ENCODE data around the gene ATP6V0D1.

Gene ATP6V0D1

DNA sequence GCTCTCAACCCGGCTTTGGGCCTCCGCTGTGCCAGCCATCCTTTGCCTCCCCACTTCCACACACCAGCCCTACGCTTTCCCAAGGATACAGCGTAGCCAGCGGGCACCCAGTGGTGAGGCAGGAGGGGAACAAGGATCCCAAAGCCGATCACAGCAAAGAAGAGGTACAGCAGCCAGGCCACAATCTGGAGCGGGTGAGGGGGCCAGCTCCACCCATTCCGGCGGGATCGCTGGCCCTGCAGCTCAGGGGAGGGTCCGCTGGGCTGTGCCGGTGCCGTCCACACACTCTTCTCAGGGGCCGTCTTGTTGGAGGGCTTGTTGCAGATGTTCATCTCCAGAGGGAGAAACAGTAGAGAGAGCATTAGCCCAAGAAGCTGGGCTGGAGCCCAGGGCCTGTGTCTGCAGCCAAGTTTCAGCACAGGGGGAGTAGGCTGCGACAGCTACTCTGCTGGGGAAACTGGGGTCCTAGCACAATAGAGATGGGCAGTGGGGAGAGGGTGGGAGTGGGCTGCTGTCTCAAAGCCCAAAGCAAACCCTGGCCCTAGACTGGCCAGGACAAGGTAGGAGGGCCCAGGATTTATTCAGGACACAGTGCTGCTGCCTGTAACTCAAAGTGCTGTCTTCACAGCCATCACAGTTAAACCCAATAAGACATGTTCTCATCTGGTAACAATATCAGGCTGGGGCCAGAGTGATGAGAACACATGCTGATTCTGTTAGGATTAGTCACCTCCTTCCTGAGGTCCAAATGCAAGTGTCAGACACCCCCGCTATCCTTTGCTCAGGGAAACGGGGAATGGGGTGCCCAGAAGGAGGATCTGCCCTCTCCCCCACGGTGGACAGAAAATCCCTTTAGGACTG is 74.6 kb downstream of the ATP6V0D1 start:
- DNase-seq (ENCODE audit: low spot score), result no peak

- DNase-seq (ENCODE audit: low spot score), result no peak
Observed at GRCh38 chr16:67405336-67405735, 75.6 kb downstream of the ATP6V0D1 start.

DNA sequence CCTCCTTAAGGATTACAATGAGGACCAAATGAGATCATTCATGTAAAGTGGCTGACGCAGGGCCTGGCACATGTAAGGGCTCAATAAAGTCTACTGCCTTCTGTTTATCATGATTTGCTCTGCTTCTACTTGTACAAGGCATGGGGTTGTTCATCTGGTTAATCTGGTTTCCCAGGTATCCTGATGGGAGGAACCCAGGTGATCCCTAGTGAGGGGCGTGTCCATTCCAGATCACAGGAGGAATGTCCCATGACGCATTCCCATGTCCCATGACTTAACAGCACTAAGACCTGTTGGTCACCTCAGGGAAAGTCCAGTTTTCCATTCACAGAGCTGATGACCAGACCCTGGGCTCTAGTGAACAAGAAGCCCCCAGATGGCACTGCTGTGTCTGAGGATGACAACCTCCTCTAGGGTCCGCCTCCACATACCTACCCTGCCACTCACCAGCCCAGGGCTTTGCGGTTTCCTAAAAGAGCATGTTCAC is 76.2 kb downstream of the ATP6V0D1 start:
- peak; percentile 47 for DNase-seq (ENCODE audit: low spot score)

DNA sequence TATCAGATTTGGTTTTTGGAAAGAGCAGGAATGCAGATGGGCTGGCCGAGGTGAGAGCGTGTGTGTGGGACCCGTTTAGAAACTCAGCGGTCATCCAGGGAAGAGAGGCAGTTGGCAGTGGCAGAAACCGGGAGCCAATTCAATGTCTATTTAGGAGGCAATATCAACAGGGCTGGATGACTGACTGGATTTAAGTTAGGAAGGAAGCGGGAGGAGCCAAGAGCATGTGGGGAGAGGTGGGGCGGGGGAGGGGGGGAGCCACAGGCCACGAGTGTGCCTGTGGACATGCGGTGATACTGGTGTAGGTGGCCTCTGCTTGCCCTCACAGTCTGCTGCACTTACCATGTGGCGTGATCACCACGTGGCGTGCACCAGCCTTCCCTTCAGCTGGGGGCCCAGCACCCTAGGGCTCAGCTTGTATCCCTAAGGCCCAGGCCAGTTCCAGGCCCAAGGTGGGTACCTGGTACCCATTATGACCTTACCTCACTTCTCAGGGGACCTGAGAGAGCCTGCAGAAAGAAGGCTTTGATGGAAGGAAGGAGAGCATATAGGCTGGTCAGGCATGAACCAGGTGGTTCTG is 76.9 kb downstream of the ATP6V0D1 start:
- DNase-seq (ENCODE audit: low spot score), result no peak

DNA sequence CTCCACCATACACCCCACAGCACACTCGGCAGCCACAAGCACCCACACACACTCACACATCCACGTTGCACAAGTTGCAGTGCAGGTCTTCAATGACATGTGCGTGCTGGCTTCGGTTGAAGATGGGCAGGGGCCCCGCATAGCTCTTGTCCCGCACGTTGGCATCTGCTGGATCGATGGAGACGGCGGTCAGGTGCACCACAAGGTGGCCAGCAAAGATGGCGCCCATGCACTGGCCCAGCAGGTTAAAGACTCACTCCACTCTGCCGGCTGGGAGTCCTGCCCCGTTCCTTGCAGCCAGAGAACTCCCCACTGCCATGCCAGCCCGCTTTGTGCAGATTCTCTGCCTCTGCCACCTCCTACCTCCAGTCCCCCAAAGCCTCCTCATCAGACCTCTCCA is 80.1 kb downstream of the ATP6V0D1 start:
- no peak for DNase-seq (ENCODE audit: low spot score)

DNA sequence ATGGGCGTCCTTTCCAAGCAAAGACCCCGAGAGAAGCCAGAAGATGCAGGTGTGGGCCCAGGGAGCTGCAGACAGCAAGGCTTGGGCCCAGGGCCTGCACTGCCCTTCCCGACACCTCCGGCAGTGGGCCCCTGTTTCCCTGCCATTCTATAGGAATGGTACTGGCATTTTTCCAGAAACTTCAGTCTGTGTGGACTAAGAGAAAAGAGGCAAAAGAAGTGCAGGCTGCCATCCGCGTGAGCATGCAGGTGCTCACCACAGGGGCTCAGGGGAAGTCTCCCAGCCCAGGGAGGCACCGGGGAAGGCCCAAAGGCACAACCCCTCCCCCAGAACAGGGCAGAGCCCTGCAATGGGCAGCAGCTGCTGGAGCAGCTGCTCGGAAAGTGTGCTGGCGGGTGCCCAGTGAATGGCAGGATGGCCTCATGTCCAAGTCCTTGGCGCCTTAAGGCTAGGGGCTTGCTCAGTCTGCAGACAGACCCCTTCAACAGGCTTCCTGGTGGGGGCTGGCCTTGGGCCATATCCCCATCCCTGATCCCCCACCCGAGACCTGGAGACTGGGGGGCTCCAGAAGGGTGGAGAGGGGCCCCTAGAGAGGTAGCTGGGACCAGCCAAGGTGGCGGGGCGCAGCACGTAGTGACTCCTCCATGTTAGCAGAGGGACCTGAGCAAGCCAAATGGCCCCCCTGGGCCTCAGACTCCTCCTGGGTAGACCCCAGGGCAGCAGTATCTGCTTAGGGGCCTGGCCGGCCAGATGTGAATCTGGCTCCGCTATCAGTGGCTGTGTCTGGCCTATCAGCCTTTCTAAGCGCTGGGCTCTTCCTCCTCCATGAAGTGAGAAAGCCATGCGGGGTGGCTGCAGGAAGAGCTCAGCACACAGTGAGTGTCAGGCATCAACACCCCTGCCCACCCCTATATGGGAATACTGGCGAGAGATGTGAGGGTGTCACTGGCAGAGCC is 80.9 kb downstream of the ATP6V0D1 start:
- DNase-seq (ENCODE audit: low spot score), result no peak

GRCh38 chr16:67399218-67399733 is 81.7 kb downstream of the ATP6V0D1 start:
- DNase-seq (ENCODE audit: low spot score), result no peak

- DNase-seq (ENCODE audit: low spot score), result no peak
Observed at GRCh38 chr16:67398546-67399217, 82.3 kb downstream of the ATP6V0D1 start.

GRCh38 chr16:67397812-67398545 is 83.0 kb downstream of the ATP6V0D1 start:
- no peak for DNase-seq (ENCODE audit: low spot score)

DNA sequence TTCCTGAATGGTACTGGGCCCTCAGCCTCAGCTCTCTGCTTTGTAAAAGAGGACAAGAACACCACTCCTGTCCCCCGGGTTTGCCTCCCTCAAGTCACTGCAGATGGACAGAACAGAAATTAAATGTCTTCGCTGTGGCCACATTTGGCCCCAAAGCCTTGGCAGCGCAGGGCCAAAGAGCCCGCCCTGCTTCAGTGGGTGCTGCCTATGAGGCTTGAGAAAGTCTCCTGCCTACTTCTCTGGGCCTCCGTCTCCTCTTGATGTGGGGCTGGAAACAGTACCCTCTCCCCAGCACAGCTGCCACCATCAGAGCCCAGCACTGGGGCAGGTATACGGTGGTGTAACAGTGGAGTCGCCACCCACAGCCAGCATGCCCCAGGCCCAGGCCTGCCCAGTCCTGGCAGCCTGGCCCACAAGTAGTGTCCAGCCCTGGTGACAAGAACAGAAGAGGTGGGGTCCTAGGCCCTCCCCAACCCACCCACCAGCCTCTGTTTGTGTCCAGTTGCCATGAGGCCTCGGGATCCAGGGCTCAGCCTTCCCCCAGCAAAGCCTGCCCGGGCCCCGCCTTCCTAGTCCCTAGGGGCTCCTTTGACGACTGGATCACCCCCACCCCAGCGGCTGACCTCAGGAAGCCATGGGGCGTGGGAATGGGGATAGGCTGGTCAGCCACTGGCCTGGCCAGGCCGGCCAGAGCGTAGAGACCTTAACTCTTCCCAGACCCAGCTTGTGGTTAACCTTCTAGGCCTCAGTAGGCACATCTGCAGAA is 83.7 kb downstream of the ATP6V0D1 start:
- DNase-seq (ENCODE audit: low spot score), result no peak

GRCh38 chr16:67396159-67397035 is 84.6 kb downstream of the ATP6V0D1 start:
- peak; percentile 93 for DNase-seq (ENCODE audit: low spot score)

DNA sequence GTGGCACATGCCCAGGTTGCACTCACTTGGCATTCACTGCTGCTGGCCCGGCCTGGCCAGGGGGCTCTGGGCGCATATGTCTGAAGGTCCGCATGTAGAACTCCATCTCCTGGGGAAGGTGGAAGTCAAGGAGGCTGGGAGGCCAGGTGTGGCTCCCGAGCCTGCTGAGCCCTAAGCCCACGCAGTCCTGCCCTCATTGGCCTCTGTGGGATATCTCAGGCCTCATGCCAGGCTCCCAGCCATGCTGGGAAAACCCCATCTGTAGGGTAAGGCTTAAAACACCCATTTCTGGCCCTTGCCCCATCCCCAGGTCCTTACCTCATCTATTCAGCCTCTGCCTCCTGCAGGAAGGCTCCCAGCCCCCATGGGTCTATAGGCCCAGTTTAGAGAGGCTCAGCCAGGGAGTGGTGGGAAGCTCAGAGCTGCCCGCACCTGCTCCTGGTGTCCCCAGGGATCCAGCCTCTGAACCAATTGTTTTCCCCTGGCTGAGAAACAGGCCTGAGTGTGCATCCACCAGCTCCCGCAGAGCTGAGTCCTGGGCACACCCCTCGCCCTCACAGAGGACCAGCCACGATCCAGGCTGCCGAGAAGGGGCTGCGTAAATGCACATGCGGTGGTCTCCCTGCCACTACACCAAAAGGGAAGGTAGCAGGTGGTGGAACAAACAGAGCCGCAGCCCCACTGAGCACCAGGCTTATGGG is 85.3 kb downstream of the ATP6V0D1 start:
- DNase-seq (ENCODE audit: low spot score), result peak; percentile 56

- no peak for DNase-seq (ENCODE audit: low spot score)
Observed at GRCh38 chr16:67395105-67395457, 85.9 kb downstream of the ATP6V0D1 start.

DNA sequence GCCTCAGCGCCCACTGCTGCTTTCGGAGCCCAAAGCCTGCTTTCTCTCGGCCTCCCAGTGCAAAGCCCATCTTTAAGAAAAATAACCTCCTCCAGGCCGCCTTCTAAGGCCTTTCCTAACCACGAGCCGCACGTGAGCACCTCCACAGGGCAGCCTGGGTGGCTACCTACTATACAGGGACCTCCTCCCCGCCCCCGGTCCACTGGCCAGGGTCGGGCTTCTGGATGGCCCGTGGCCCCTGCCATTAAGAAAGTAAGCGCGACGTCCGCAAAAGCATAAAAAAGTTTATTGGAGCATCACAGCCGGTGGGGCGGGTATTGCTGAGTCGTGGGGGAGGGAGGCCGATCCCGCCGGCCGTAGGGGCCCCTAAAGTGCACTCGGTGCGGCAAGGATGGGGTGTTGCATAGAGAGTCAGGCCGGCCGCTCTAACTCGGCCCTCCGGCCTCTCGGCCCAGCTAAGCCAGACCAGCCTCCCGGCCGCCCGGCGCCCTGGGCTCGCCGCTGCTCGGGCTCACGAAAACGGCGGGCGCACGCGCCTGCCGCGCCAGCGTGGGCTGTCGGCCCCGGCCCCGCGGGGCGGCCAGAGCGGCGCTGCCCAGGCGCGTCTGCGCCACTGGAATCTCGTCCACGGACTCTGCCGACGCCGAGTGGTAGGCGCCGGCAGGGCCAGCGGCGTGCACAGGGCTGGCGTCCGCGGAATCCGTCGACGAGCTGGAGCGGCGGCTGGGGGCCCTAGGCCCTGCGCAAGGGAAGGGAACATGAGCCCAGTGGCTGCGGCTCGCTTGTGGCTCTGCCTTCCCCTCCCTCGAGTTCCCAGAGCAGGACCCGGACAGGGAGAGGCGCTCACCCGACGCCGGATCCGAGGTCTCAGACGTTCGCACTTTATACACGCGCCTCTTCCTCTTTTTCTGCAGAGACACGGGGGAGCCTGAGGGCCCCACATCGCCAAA is 86.5 kb downstream of the ATP6V0D1 start:
- DNase-seq (ENCODE audit: low spot score), result no peak

DNA sequence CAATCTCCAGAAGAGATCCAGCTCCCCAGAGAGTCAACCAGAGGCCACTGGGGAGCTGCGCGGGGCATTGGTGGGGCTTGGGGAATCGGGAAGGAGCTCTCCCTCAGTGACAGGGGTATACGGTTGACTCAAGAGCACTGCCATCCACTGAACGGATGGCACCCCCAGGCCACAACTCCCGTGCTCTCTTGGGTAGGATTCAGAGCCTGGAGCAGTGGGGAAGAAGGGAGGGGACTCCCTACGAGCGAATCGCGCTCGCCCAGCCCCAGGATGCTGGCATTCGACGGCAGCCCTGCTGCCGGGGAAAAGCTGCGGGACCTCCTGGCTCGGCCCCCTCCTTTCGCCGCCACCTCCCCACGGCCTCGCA is 87.2 kb downstream of the ATP6V0D1 start:
- no peak for DNase-seq (ENCODE audit: low spot score)

GRCh38 chr16:67393111-67393787 is 87.7 kb downstream of the ATP6V0D1 start, which contains the start of gene TPPP3:
Gene TPPP3, minus strand, starts transcription at chr16:67393498. Its CDS starts 2,387 bp downstream, at chr16:67391111.
- DNase-seq (ENCODE audit: low spot score), result peak; percentile 69
